HL-60 (cell line): ENCODE results near the gene PMPCB.
"Not testable (repeated sequence)": the region's sequence is repeated elsewhere in the genome, so short reads cannot be mapped to it uniquely, and the experiment has no call there.

ENCODE experiments used
- DNase-seq, 2 experiments: peaks; one replicate each; pipeline ENCODE4 v3.0.0-alpha.2; 2010 to 2020; ENCODE audit warnings: low read depth in 1 of 2, low spot score in 1 of 2
- H3K27ac ChIP-seq: fragments of 250-450 bp; sonication (Bioruptor Pico); replicated peaks from 2 replicates; pipeline ENCODE4 v1.5.1; 2020; ENCODE audit warnings: mild to moderate bottlenecking, moderate library complexity
- H3K27me3 ChIP-seq: fragments of 250-450 bp; sonication (Bioruptor Pico); 2 replicates; pipeline ENCODE4 v1.5.1; 2021; ENCODE audit warnings: mild to moderate bottlenecking, moderate library complexity; ENCODE audit not compliant: insufficient read depth, poor library complexity, severe bottlenecking
- H3K4me3 ChIP-seq: replicated peaks from 2 replicates; pipeline ENCODE4 v1.5.1; 2011; ENCODE audit warnings: mild to moderate bottlenecking, control low read depth, low read length; ENCODE audit not compliant: insufficient read depth
- GABPA ChIP-seq: IDR thresholded peaks from 2 replicates; pipeline ENCODE4 v1.6.1; 2012; ENCODE audit warnings: low read depth
- POLR2AphosphoS5 ChIP-seq: IDR thresholded peaks from 2 replicates; pipeline ENCODE4 v1.6.1; 2012; ENCODE audit warnings: low read depth
- SPI1 ChIP-seq: IDR thresholded peaks from 2 replicates; pipeline ENCODE4 v1.6.1; 2012; ENCODE audit warnings: low read depth, mild to moderate bottlenecking, borderline replicate concordance
- long read RNA-seq: library from polyadenylated mRNA; unstranded; transcript quantifications from one replicate; pipeline ENCODE4 v2.0.0, GENCODE V29; 2020
- TF ChIP-seq, protein P1 (sequence below): IDR thresholded peaks from 2 replicates; pipeline ENCODE4 v1.6.1; 2012; ENCODE audit warnings: low read depth; ENCODE audit not compliant: insufficient replicate concordance
- TF ChIP-seq, protein P2 (sequence below): IDR thresholded peaks from one replicate; pipeline ENCODE4 v1.5.1; 2011; ENCODE audit warnings: low read length, control low read depth, inconsistent platforms; ENCODE audit not compliant: insufficient read depth

PMPCB gene, protein sequence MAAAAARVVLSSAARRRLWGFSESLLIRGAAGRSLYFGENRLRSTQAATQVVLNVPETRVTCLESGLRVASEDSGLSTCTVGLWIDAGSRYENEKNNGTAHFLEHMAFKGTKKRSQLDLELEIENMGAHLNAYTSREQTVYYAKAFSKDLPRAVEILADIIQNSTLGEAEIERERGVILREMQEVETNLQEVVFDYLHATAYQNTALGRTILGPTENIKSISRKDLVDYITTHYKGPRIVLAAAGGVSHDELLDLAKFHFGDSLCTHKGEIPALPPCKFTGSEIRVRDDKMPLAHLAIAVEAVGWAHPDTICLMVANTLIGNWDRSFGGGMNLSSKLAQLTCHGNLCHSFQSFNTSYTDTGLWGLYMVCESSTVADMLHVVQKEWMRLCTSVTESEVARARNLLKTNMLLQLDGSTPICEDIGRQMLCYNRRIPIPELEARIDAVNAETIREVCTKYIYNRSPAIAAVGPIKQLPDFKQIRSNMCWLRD
- long read RNA-seq, transcript PMPCB-201 (13 exons, 2,472 nt) = major isoform, 1,013 of 1,120 reads
- long read RNA-seq, transcript PMPCB-202 (12 exons, 1,714 nt) = minor isoform, 21 of 1,120 reads
- long read RNA-seq, partial matches to known transcripts = 24 of 1,120 reads
- long read RNA-seq, other reads (novel, unspliced or antisense) = 61 of 1,120 reads

DNA sequence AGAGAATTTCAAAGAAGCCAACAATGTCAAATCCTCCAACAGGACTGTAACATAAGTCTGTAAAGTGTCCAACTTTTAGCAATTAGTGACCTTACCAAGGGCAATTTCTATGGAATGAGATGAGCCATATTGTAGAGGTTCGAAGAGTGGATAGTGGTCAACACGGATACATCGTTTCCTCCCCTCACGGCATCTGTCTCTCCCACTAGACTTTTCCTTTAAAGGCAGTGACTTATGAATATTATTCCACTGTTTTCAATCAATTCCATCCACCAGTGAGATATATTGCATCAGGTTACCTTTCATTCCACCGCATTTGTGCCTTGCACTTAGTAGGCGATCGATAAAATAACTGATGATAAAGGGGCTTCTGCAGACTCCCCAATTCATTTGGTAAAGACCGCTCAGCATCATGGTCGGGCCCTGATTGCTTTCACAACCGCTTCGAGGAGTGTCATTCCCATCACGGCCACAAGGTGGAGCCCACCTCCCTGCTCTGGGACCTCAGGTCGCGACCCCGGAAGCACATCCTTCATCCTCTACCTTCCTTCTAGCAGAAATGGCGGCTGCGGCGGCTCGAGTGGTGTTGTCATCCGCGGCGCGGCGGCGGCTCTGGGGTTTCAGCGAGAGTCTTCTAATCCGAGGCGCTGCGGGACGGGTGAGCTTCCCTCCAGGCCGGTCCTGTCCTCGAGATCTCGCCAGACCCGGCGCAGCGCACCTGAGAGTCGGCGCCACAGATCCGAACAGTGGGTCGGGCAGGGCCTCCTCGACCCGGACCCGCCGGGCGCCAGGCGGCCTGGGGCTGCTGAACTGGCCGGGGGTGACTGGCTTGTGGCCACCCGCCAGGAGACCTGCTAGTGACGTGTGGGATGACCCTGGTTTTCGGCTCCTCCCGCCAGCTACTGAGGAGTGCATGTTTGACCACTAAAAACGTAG lies at the start of gene PMPCB:
Gene PMPCB, plus strand, starts transcription at position 535 of the 936 bp plus-strand sequence. Its CDS starts 25 bp downstream, at position 560.
- peak; percentile 78 to 95 for DNase-seq
- peak within 1 kb of the TSS; percentile 81 for H3K27ac ChIP-seq
- no peaks in the 10 kb centered on the region for H3K27me3 ChIP-seq
- peak within 1 kb of the TSS; percentile 87 for H3K4me3 ChIP-seq
- peak; percentile 88 for TF ChIP-seq GABPA
- TF ChIP-seq, protein P1, sequence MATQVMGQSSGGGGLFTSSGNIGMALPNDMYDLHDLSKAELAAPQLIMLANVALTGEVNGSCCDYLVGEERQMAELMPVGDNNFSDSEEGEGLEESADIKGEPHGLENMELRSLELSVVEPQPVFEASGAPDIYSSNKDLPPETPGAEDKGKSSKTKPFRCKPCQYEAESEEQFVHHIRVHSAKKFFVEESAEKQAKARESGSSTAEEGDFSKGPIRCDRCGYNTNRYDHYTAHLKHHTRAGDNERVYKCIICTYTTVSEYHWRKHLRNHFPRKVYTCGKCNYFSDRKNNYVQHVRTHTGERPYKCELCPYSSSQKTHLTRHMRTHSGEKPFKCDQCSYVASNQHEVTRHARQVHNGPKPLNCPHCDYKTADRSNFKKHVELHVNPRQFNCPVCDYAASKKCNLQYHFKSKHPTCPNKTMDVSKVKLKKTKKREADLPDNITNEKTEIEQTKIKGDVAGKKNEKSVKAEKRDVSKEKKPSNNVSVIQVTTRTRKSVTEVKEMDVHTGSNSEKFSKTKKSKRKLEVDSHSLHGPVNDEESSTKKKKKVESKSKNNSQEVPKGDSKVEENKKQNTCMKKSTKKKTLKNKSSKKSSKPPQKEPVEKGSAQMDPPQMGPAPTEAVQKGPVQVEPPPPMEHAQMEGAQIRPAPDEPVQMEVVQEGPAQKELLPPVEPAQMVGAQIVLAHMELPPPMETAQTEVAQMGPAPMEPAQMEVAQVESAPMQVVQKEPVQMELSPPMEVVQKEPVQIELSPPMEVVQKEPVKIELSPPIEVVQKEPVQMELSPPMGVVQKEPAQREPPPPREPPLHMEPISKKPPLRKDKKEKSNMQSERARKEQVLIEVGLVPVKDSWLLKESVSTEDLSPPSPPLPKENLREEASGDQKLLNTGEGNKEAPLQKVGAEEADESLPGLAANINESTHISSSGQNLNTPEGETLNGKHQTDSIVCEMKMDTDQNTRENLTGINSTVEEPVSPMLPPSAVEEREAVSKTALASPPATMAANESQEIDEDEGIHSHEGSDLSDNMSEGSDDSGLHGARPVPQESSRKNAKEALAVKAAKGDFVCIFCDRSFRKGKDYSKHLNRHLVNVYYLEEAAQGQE = no peak
- TF ChIP-seq SPI1 = no peak
- TF ChIP-seq, protein P2, sequence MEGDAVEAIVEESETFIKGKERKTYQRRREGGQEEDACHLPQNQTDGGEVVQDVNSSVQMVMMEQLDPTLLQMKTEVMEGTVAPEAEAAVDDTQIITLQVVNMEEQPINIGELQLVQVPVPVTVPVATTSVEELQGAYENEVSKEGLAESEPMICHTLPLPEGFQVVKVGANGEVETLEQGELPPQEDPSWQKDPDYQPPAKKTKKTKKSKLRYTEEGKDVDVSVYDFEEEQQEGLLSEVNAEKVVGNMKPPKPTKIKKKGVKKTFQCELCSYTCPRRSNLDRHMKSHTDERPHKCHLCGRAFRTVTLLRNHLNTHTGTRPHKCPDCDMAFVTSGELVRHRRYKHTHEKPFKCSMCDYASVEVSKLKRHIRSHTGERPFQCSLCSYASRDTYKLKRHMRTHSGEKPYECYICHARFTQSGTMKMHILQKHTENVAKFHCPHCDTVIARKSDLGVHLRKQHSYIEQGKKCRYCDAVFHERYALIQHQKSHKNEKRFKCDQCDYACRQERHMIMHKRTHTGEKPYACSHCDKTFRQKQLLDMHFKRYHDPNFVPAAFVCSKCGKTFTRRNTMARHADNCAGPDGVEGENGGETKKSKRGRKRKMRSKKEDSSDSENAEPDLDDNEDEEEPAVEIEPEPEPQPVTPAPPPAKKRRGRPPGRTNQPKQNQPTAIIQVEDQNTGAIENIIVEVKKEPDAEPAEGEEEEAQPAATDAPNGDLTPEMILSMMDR = peak; percentile 92
- TF ChIP-seq POLR2AphosphoS5 = peak; percentile 77

DNA sequence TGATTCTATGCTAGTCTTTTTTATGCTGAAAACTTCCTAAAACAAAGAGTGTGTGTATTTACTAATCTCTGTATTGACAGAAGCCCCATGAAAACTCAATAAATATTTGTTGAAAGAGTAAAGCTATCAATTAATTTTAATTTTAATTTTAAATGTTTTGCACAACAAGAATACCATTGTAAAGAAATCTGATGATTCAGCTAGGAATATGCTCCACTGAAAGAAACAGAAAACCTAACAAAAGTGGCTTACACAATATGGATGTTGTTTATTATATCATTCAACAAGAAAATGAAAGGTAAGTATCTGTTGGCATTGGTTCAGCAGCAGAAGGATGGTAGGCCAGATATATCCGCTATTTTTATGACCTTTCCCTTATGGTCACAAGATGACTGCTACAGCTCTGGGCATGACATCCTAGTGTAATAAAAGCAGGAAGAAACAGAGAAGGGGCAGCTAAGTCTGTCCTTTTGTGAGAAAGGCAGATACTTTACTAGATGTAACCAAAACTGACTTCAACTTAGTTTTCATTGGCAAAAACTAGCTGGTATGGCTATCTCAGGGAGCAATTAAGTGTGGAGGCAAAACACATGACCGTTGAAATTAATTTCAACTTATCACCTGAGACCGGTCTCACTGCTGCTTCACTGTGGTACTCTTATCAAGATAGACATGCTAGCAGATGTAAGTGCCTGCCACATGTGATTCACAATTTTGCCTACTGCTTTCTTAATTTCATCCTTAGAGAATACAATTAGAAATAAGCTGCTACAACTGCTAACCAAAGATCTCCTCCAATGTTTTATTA lies 43.3 kb upstream of the PMPCB start:
- DNase-seq, H3K27ac ChIP-seq, H3K27me3 ChIP-seq, H3K4me3 ChIP-seq: not testable (repeated sequence)

DNA sequence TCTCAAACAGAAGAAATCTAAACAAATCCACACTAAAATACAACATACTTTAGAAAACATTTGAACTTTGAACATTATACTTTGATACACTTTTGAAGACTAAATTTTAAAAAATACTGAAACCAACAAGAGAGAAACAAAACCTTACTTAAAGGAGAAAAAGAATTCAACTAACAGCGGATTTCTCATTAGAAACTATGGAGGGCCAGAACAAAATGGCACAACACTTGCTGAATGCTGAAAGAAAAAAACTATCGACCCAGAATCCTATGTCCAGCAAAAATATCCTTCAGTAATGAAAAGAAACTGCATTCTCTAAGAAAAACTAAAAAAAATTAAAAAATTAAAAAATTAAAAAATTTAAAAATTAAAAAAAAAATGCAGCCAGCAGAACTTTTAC lies 33.2 kb upstream of the PMPCB start:
- H3K4me3 ChIP-seq, H3K27ac ChIP-seq, DNase-seq, H3K27me3 ChIP-seq: not testable (repeated sequence)

DNA sequence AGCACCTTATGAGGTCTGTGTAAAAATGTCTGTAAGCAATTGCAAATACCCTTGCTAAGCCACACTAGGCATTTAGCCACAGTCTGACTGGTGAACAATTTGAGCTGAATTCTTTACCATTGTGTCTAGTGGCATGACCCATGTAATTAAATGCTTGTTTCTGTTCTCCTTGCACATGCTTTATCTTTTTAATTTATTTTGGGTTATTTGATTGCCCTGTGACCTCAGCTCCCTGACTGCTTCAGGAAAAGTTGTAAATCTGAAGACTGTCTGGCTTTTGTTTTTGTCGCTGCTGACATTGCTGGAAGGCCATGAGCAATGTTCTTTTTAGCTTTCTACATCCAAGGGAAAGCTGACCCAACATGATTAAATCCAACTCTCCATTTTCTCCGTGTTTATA lies 31.0 kb upstream of the PMPCB start:
- not testable (repeated sequence) for H3K27me3 ChIP-seq, DNase-seq, H3K27ac ChIP-seq, H3K4me3 ChIP-seq

DNA sequence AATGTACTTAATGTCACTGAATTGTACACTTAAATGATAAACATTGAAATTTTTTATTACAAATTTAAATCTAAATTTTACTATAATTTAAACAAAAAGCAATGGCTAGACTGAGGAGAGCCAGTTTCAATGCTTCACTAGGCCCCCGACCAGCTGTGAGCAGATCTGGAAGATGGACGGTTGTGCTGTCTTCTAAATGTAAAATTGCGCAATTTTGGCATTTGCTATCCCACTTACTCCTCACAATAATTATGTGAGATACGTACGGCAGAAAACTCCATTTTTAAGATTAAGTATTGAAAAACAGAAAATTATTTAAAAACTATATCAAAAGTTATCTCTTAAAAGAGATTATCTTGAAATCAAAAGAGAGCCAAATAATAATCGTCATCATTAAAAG lies 23.9 kb upstream of the PMPCB start:
- H3K27me3 ChIP-seq, H3K4me3 ChIP-seq, DNase-seq, H3K27ac ChIP-seq: not testable (repeated sequence)

DNA sequence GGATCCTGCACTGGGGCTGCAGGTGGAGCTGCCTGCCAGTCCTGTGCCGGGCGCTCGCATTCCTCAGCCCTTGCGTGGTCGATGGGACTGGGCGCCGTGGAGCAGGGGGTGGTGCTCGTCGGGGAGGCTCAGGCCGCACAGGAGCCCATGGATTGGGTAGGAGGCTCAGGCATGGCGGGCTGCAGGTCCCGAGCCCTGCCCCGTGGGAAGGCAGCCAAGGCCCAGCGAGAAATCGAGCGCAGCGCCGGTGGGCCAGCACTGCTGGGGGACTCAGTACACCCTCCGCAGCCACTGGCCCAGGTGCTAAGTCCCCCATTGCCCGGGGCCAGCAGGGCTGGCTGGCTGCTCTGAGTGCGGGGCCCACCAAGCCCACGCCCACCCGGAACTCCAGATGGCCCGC lies 22.4 kb upstream of the PMPCB start:
- not testable (repeated sequence) for H3K27me3 ChIP-seq, H3K27ac ChIP-seq, H3K4me3 ChIP-seq, DNase-seq

DNA sequence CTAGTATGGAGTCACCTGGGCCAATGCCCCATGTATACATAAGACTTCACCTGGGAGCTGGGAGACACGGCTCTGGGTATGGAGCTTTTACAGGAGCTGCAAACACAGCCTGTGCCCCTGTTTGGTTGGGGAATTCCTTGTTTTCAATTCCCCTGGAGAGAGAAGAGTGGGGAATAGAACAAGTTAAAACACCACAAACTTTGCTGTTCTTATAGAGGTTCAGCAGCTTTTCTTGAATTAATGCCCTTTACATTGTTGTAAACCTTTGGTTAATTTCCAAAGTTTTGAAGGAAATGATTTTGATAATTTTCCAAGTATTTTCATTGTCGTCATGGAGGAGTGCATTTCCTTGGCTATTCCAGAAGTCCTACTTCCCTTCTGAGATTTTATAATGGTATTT lies 19.0 kb upstream of the PMPCB start:
- not testable (repeated sequence) for H3K27ac ChIP-seq, H3K27me3 ChIP-seq, DNase-seq, H3K4me3 ChIP-seq

DNA sequence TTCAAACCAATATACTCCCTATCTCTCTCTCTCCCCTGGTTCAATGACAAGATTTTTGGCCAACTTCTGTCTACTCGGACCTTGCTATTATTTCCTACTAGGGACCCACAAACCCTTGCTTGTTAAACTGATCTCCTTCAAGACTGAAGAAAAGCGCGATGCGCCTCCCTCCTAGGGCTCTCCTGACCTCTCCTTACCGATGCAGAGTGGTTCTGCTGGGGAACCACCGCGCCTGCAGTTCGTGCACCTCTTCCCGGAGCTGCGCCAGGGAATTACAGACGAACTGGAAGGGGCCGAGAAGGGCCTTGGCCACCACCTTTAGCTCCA lies 17.6 kb upstream of the PMPCB start:
- not testable (repeated sequence) for H3K27me3 ChIP-seq
- DNase-seq = peak; percentile 20 to 42
- Histone ChIP-seq H3K4me3 (peak overlapping the region; percentile 46), H3K27ac (peak overlapping the region; percentile 78)
